ENCODE measurements around the gene SLC35D1. TPM values are rescaled to one million over a fixed set of nuclear protein-coding genes. Genes with fewer than 3 reads are reported as not detected.

SLC35D1 gene
- total RNA-seq (2022) (7.1 and 7.7 TPM in 2 replicates), Bru-seq, nascent RNA (percentile 77 among the genes with signal in this experiment), BruChase-seq, experiment 1, labeled RNA remaining after a 2-hour chase (percentile 79 among the genes with signal in this experiment), BruChase-seq, experiment 2, labeled RNA remaining after a 6-hour chase (percentile 70 among the genes with signal in this experiment)
- long read RNA-seq, full-length matches to known transcripts: 4 of 7 reads
- long read RNA-seq, partial matches to known transcripts: 0 of 7 reads
- long read RNA-seq, other reads (novel, unspliced or antisense): 3 of 7 reads

DNA sequence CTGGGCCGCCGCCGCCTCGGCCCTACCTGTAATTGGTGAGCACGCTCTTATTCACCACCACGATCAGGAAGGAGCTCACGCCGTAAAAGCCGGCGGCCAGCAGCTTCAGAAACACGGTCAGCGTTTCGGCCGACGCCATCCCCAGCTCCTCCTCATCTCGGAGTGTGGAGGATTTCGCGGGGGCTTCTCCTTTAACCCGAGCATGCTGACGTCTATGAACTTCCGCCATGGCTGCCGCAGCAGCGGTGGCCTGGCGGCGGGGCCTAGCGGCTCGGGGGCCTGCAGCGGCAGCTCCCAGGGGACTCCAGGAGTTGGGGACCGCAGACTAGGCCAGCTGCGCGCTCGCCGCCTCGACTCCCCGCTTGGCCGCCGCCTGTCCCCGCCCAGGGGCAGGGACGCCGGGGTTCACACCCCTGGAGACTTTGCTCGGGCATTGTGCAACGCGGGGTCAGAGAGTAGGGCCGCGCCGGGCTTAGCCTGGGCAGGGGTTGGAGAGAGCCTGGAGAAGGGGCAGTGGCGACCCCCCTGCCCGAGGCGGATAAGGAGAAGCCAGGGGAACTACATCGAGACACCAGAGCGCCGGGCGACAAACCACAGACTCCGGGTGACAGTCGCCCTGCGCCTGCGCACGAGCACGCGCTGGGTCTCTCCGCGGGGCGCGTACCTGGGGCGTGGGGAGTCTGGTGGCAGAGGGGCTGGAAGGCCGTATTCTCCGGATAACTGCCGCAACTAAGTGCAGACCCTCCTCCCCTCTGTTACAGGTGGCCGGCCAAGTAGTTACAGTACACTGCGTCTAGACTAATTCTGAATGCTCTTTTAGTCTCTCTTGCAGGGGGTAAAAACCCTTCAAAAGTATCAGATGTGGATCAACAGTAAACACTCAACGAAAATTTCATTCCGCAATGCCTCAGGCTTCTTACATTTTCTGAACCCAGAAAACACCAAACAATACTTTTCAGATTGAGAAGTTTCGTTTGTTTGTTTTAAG is at the start of gene SLC35D1:
Gene SLC35D1, minus strand, starts transcription at position 364 of the 988 bp plus-strand sequence. Its CDS starts 135 bp downstream, at position 229.
- Histone ChIP-seq H3K4me1 (peaks cover 9% of the 10 kb centered on the region; the same call in 1 of the 2 replicates), H3K36me3 (ENCODE audit: control insufficient read depth, insufficient read depth, low read length) (no peaks in the 10 kb centered on the region), H3K27me3 (replicated peaks; ENCODE audit: control insufficient read depth, insufficient read depth, low read length) (no peaks in the 10 kb centered on the region), H3K4me3 (ENCODE audit: low read depth, low read length) (peak within 1 kb of the TSS; percentile 77), H3K9me3 (no peaks in the 10 kb centered on the region)
- peak; percentile 84 to 88 for DNase-seq
- POLR2A ChIA-PET: interaction anchor here (0.9 to 1.2 kb wide), 2 partner anchors 85 to 129 kb away, joined by 3 to 4 read pairs; partner anchors contain the start of genes DNAI4 and MIER1
- TSS peak; percentile 58 for BruUV-seq (replicated peaks)
- H3K4me1 Mint-ChIP-seq (ENCODE audit: low read depth, unreplicated experiment): peaks cover 3% of the 10 kb centered on the region
- CTCF ChIA-PET: interaction anchor here (0.5 kb wide), 1 partner anchor 96 kb away, joined by 3 read pairs; no protein-coding TSS in a partner anchor
- H3K27ac Mint-ChIP-seq (ENCODE audit: unreplicated experiment): peak within 1 kb of the TSS; percentile 87
- H3K9me3 Mint-ChIP-seq (ENCODE audit: unreplicated experiment): no peaks in the 10 kb centered on the region
- intact Hi-C loops (cut with micrococcal nuclease; ENCODE audit: unreplicated experiment): loop anchor here (1.0 to 10.0 kb wide), 3 partner anchors 83 to 119 kb away; no protein-coding TSS in a partner anchor
- TF ChIP-seq, protein P1, sequence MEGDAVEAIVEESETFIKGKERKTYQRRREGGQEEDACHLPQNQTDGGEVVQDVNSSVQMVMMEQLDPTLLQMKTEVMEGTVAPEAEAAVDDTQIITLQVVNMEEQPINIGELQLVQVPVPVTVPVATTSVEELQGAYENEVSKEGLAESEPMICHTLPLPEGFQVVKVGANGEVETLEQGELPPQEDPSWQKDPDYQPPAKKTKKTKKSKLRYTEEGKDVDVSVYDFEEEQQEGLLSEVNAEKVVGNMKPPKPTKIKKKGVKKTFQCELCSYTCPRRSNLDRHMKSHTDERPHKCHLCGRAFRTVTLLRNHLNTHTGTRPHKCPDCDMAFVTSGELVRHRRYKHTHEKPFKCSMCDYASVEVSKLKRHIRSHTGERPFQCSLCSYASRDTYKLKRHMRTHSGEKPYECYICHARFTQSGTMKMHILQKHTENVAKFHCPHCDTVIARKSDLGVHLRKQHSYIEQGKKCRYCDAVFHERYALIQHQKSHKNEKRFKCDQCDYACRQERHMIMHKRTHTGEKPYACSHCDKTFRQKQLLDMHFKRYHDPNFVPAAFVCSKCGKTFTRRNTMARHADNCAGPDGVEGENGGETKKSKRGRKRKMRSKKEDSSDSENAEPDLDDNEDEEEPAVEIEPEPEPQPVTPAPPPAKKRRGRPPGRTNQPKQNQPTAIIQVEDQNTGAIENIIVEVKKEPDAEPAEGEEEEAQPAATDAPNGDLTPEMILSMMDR (IDR thresholded peaks at IDR 0.05; ENCODE audit: insufficient read depth in 1 of 2, low read depth in 1 of 2, low read length in 1 of 2, severe bottlenecking in 1 of 2, unreplicated experiment in 1 of 2): no peak
- H3K4me3 Mint-ChIP-seq (ENCODE audit: unreplicated experiment): peak within 1 kb of the TSS; percentile 83
- no peaks in the 10 kb centered on the region for H3K27me3 Mint-ChIP-seq (ENCODE audit: insufficient read depth, unreplicated experiment)
- H3K36me3 Mint-ChIP-seq (ENCODE audit: insufficient read depth, unreplicated experiment): peaks cover 10% of the 10 kb centered on the region

DNA sequence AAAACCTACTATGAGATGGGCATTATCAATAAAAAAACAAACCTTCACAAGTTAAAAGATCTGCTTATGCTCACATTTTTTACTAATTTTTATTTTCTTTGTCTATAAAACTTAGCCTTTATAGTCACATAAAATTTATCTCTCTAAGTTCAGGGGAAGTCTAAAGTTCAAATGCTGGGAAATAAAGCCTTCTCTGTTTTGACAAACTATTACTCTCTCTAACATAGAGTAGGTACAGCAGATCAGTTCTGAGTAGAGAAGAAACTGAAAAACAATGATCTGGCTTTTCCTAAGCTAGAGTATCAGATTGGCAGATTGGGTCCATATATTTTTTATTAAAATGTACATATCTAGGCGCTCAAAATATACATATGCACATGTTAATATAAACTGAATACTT is 49.6 kb upstream of the SLC35D1 start:
- intact Hi-C loops (cut with micrococcal nuclease; ENCODE audit: unreplicated experiment): no loop called here
- CTCF ChIA-PET: no interaction called here
- no peak for DNase-seq

More for the DNA sequence above, 49.6 kb upstream of the SLC35D1 start:
- H3K9me3 Mint-ChIP-seq (ENCODE audit: unreplicated experiment): no peaks in the 10 kb centered on the region
- no peaks in the 10 kb centered on the region for H3K27me3 Mint-ChIP-seq (ENCODE audit: insufficient read depth, unreplicated experiment)
- no TSS peak for BruUV-seq (replicated peaks)
- H3K4me1 Mint-ChIP-seq (ENCODE audit: low read depth, unreplicated experiment): no peaks in the 10 kb centered on the region
- Histone ChIP-seq H3K9me3 (no peaks in the 10 kb centered on the region), H3K27me3 (replicated peaks; ENCODE audit: control insufficient read depth, insufficient read depth, low read length) (no peaks in the 10 kb centered on the region), H3K4me1 (no peaks in the 10 kb centered on the region), H3K4me3 (ENCODE audit: low read depth, low read length) (no peak overlapping the region), H3K36me3 (ENCODE audit: control insufficient read depth, insufficient read depth, low read length) (no peaks in the 10 kb centered on the region)
- POLR2A ChIA-PET: no interaction called here
- H3K36me3 Mint-ChIP-seq (ENCODE audit: insufficient read depth, unreplicated experiment): no peaks in the 10 kb centered on the region
- no peak overlapping the region for H3K4me3 Mint-ChIP-seq (ENCODE audit: unreplicated experiment)
- no peak overlapping the region for H3K27ac Mint-ChIP-seq (ENCODE audit: unreplicated experiment)
- TF ChIP-seq, protein P1 (IDR thresholded peaks at IDR 0.05; ENCODE audit: insufficient read depth in 1 of 2, low read depth in 1 of 2, low read length in 1 of 2, severe bottlenecking in 1 of 2, unreplicated experiment in 1 of 2): no peak

All from Caco-2 (cell line).